H1 (cell line): ENCODE data around the gene ALK. TPM values are rescaled to one million over a fixed set of nuclear protein-coding genes. Genes with fewer than 3 reads are reported as not detected.

Experiments
- CTCF ChIA-PET: fragments of 300-600 bp; sonication (Branson Sonifier 250); formaldehyde crosslinking; loops from one replicate; lab custom pipeline; 2021; ENCODE audit not compliant: partially characterized antibody; lab: Charles Lee
- POLR2A ChIA-PET: fragments of 300-600 bp; sonication (Branson Sonifier 250); formaldehyde crosslinking; loops from one replicate; lab custom pipeline; 2021; ENCODE audit warnings: inconsistent platforms; ENCODE audit not compliant: partially characterized antibody; lab: Charles Lee
- DNase-seq, 2 experiments: peaks; one replicate each; pipeline versions ENCODE4 v3.0.0 to v3.0.0-alpha.2; 2010 to 2022; ENCODE audit warnings: low spot score in 2 of 2, low read depth in 1 of 2, mixed read lengths in 1 of 2
- FAIRE-seq: peaks from 2 replicates; lab custom pipeline; 2011; peaks lifted over from hg19 to GRCh38; lab: Jason Lieb, UNC
- H2AFZ ChIP-seq: 2 replicates; pipeline ENCODE4 v1.8.1; 2012; ENCODE audit warnings: low read length, inconsistent platforms
- H2AK5ac ChIP-seq: 2 replicates; pipeline ENCODE4 v1.6.1; 2013; ENCODE audit warnings: low read depth, low read length
- H2BK120ac ChIP-seq: replicated peaks from 2 replicates; pipeline ENCODE3; 2013; ENCODE audit warnings: low read depth, low read length, inconsistent platforms
- H2BK12ac ChIP-seq: 2 replicates; pipeline ENCODE4 v1.6.1; 2013; ENCODE audit warnings: low read depth, low read length
- H2BK15ac ChIP-seq: 2 replicates; pipeline ENCODE4 v1.6.1; 2013; ENCODE audit warnings: low read length
- H2BK20ac ChIP-seq: 2 replicates; pipeline ENCODE4 v1.6.1; 2013; ENCODE audit warnings: low read length
- H2BK5ac ChIP-seq: 2 replicates; pipeline ENCODE4 v1.6.1; 2013; ENCODE audit warnings: low read depth, low read length
- H3K14ac ChIP-seq: 2 replicates; pipeline ENCODE4 v1.6.1; 2013; ENCODE audit warnings: inconsistent platforms; ENCODE audit not compliant: insufficient read length
- H3K18ac ChIP-seq: 2 replicates; pipeline ENCODE4 v1.6.1; 2013; ENCODE audit warnings: low read length; ENCODE audit errors: extremely low read depth
- H3K23ac ChIP-seq: 2 replicates; pipeline ENCODE4 v1.6.1; 2013; ENCODE audit warnings: inconsistent platforms; ENCODE audit not compliant: insufficient read length
- H3K23me2 ChIP-seq: 2 replicates; pipeline ENCODE4 v1.6.1; 2013; ENCODE audit warnings: low read depth, low read length
- H3K27ac ChIP-seq: 2 replicates; pipeline ENCODE4 v1.6.1; 2011; ENCODE audit warnings: low read depth, low read length, inconsistent platforms
- H3K27me3 ChIP-seq, 4 experiments: replicated peaks in 1 of 4; 1 replicate in 1 of 4; 2 replicates in 3 of 4; pipeline versions ENCODE4 v1.6.1 to v1.8.1; 2011 to 2013; ENCODE audit warnings: low read length in 3 of 4, mild to moderate bottlenecking in 3 of 4, inconsistent platforms in 2 of 4, mixed read lengths in 2 of 4, moderate library complexity in 1 of 4; ENCODE audit not compliant: control insufficient read depth in 3 of 4, insufficient read depth in 3 of 4; ENCODE audit errors: extremely low read depth in 1 of 4
- H3K36me3 ChIP-seq, 4 experiments: 2 replicates each; pipeline versions ENCODE4 v1.6.1 to v1.8.1; 2011 to 2013; ENCODE audit warnings: mild to moderate bottlenecking in 4 of 4, low read length in 3 of 4, moderate library complexity in 2 of 4, control low read depth in 1 of 4, inconsistent platforms in 1 of 4; ENCODE audit not compliant: insufficient read depth in 4 of 4, control insufficient read depth in 2 of 4
- H3K4ac ChIP-seq: replicated peaks from 2 replicates; pipeline ENCODE3; 2013; ENCODE audit warnings: low read length, low read depth, mixed read lengths, inconsistent platforms; ENCODE audit not compliant: insufficient read length
- H3K4me1 ChIP-seq, 4 experiments: replicated peaks in 1 of 4; 1 replicate in 1 of 4; 2 replicates in 3 of 4; pipeline versions ENCODE4 v1.6.1 to v1.8.1; 2011 to 2013; ENCODE audit warnings: low read length in 3 of 4, inconsistent platforms in 2 of 4, mixed read lengths in 1 of 4; ENCODE audit not compliant: insufficient read depth in 4 of 4, control insufficient read depth in 3 of 4
- H3K4me2 ChIP-seq, 2 experiments: 2 replicates each; pipeline versions ENCODE4 v1.6.1 to v1.8.1; 2011 to 2013; ENCODE audit warnings: low read depth in 2 of 2, low read length in 2 of 2, control low read depth in 1 of 2, inconsistent platforms in 1 of 2, mild to moderate bottlenecking in 1 of 2; ENCODE audit not compliant: insufficient read depth in 1 of 2
- H3K4me3 ChIP-seq, 4 experiments: fragments of 200-600, 300-600 bp in 1 of 4; sonication (generic), shearing (Covaris generic), sonication (Bioruptor Twin) in 1 of 4; 2 replicates each; pipeline versions ENCODE4 v1.5.1 to v1.8.1; 2011 to 2016; ENCODE audit warnings: low read length in 4 of 4, low read depth in 3 of 4, control low read depth in 2 of 4, inconsistent platforms in 2 of 4, mild to moderate bottlenecking in 2 of 4, mixed read lengths in 1 of 4, moderate library complexity in 1 of 4; ENCODE audit not compliant: insufficient read depth in 2 of 4; ENCODE audit errors: extremely low read depth in 1 of 4
- H3K56ac ChIP-seq: replicated peaks from 2 replicates; pipeline ENCODE3; 2013; ENCODE audit warnings: low read depth, mild to moderate bottlenecking, mixed read lengths, low read length, inconsistent platforms; ENCODE audit not compliant: insufficient read length
- H3K79me1 ChIP-seq: 2 replicates; pipeline ENCODE4 v1.6.1; 2013; ENCODE audit warnings: low read depth, low read length, control low read depth
- H3K79me2 ChIP-seq, 2 experiments: 2 replicates each; pipeline versions ENCODE4 v1.6.1 to v1.8.1; 2012 to 2013; ENCODE audit warnings: low read length in 2 of 2, mild to moderate bottlenecking in 2 of 2, inconsistent platforms in 1 of 2; ENCODE audit not compliant: insufficient read depth in 2 of 2, control insufficient read depth in 1 of 2
- H3K9ac ChIP-seq, 4 experiments: replicated peaks in 1 of 4; 1 replicate in 1 of 4; 2 replicates in 3 of 4; pipeline versions ENCODE4 v1.6.1 to v1.8.1; 2011 to 2013; ENCODE audit warnings: low read depth in 3 of 4, low read length in 3 of 4, control low read depth in 2 of 4, mild to moderate bottlenecking in 2 of 4, moderate library complexity in 2 of 4, inconsistent platforms in 1 of 4; ENCODE audit errors: extremely low read depth in 1 of 4
- H3K9me3 ChIP-seq, 2 experiments: 2 replicates each; pipeline versions ENCODE4 v1.6.1 to v1.8.1; 2012 to 2013; ENCODE audit warnings: mild to moderate bottlenecking in 2 of 2, moderate library complexity in 2 of 2, control low read depth in 1 of 2, inconsistent platforms in 1 of 2, low read depth in 1 of 2, low read length in 1 of 2, mixed read lengths in 1 of 2; ENCODE audit not compliant: insufficient read depth in 2 of 2
- H4K20me1 ChIP-seq, 2 experiments: replicated peaks in 1 of 2; 2 replicates each; pipeline versions ENCODE3 to v1.8.1; 2011 to 2013; ENCODE audit warnings: inconsistent platforms in 2 of 2, low read length in 2 of 2, mild to moderate bottlenecking in 1 of 2; ENCODE audit not compliant: insufficient read depth in 2 of 2, control insufficient read depth in 1 of 2
- H4K5ac ChIP-seq: 2 replicates; pipeline ENCODE4 v1.6.1; 2013; ENCODE audit warnings: low read length, low read depth, mixed read lengths, inconsistent platforms; ENCODE audit not compliant: insufficient read length
- H4K8ac ChIP-seq: 2 replicates; pipeline ENCODE4 v1.8.0; 2013; ENCODE audit warnings: mild to moderate bottlenecking, moderate library complexity, low read length, inconsistent platforms; ENCODE audit not compliant: insufficient read depth; ENCODE audit errors: extremely low read depth
- H4K91ac ChIP-seq: replicated peaks from 2 replicates; pipeline ENCODE3; 2013; ENCODE audit warnings: low read length, mixed read lengths, inconsistent platforms; ENCODE audit not compliant: insufficient read length
- JUN ChIP-seq: IDR thresholded peaks from 2 replicates; pipeline ENCODE4 v1.6.1; 2011; ENCODE audit warnings: low read depth, mild to moderate bottlenecking, improper control_type of control experiment, low read length
- PHF8 ChIP-seq: fragments of 200-600 bp; sonication (generic); conservative IDR thresholded peaks from 2 replicates; pipeline ENCODE4 v1.7.1; 2012; ENCODE audit warnings: low read depth, mild to moderate bottlenecking, inconsistent platforms, low read length, moderate library complexity
- polyA plus RNA-seq, 7 experiments: library from polyadenylated mRNA; depleted of rRNA in 3 of 7; stranded (reverse) in 5 of 7; unstranded in 2 of 7; fragments of >200 nt in 5 of 7; fragments of 200-250 nt in 2 of 7; gene quantifications; 1 replicate in 5 of 7; 2 replicates in 1 of 7; 4 replicates in 1 of 7; pipeline versions ENCODE4 v1.2.1 to v1.2.3, GENCODE V29; 2011 to 2013; ENCODE audit warnings: missing spikeins in 2 of 7, mixed read lengths in 2 of 7
- total RNA-seq: library from RNA; stranded (reverse); fragmentation: NEBNext Ultra II Directional; extraction: Animal tissue kit (Norgen Biotek cat#: 25700); gene quantifications from 2 replicates; pipeline ENCODE4 v1.2.1, GENCODE V29; 2021

ALK gene
- total and polyA plus RNA-seq, 2 of the 8 experiments (the other 6 are each of a cell fraction or from before 2014, with no cell fraction given) = 0.02 to 0.09 TPM

- H4K20me1 ChIP-seq = no peaks in the 10 kb centered on the region
- no peak overlapping the region for H3K9ac ChIP-seq
- H4K8ac ChIP-seq = no peak overlapping the region
- ChIA-PET CTCF (interaction anchor here (1.4 kb wide), 1 partner anchor 386 kb away, joined by 3 read pairs; no protein-coding TSS in a partner anchor), POLR2A (no interaction called here)
- H3K36me3 ChIP-seq = no peaks in the 10 kb centered on the region
- H2BK5ac ChIP-seq = no peak overlapping the region
- no peak overlapping the region for H2BK12ac ChIP-seq
- no peak for FAIRE-seq
- no peak overlapping the region for H3K4me3 ChIP-seq
- H2BK120ac ChIP-seq = no peak overlapping the region
- no peaks in the 10 kb centered on the region for H3K79me2 ChIP-seq
- no peak for TF ChIP-seq PHF8
- no peak for TF ChIP-seq JUN
- TF ChIP-seq, all 59 proteins: peak for 0
- Histone ChIP-seq H3K23me2 (no peaks in the 10 kb centered on the region), H4K91ac (no peak overlapping the region), H3K27me3 (no peaks in the 10 kb centered on the region), H2AK5ac (no peak overlapping the region), H3K14ac (no peak overlapping the region), H3K27ac (no peak overlapping the region), H2AFZ (no peak overlapping the region), H3K9me3 (no peaks in the 10 kb centered on the region), H2BK15ac (no peak overlapping the region), H2BK20ac (no peak overlapping the region), H3K23ac (no peak overlapping the region), H3K4ac (no peak overlapping the region), H4K5ac (no peak overlapping the region), H3K4me2 (no peak overlapping the region), H3K56ac (no peak overlapping the region), H3K79me1 (no peaks in the 10 kb centered on the region), H3K4me1 (no peaks in the 10 kb centered on the region), H3K18ac (no peak overlapping the region)
- no peak for DNase-seq
Observed at GRCh38 chr2:29456429-29456828, 465.0 kb downstream of the ALK start.
